SU-DHL-6 (cell line): ENCODE results near the gene CYP2W1.

ENCODE experiments used
- H2AFZ ChIP-seq: fragments of 200-600 bp; sonication (generic); 2 replicates; pipeline ENCODE4 v1.6.1; 2014; ENCODE audit warnings: low read depth, mild to moderate bottlenecking, moderate library complexity, mixed read lengths, antibody characterized with exemption, low read length; ENCODE audit not compliant: severe bottlenecking
- H3F3A ChIP-seq: fragments of 200-600 bp; shearing (Covaris generic); 2 replicates; pipeline ENCODE4 v1.6.0; 2016; ENCODE audit warnings: antibody characterized with exemption, mild to moderate bottlenecking; ENCODE audit not compliant: insufficient read depth
- H3K27ac ChIP-seq: fragments of 200-600 bp; sonication (generic); 2 replicates; pipeline ENCODE4 v1.5.1; 2016; ENCODE audit warnings: low read depth, mild to moderate bottlenecking, low read length, moderate library complexity, mixed read lengths
- H3K27me3 ChIP-seq: fragments of 200-600 bp; sonication (generic), shearing (Covaris generic); 2 replicates; pipeline ENCODE4 v1.6.0; 2014; ENCODE audit warnings: mild to moderate bottlenecking, low read length
- H3K36me3 ChIP-seq: fragments of 200-600 bp; sonication (generic); 2 replicates; pipeline ENCODE4 v1.6.1; 2014; ENCODE audit warnings: mild to moderate bottlenecking, low read length, mixed read lengths
- H3K4me2 ChIP-seq: fragments of 300-600, 200-600 bp; shearing (Covaris generic), sonication (generic); 2 replicates; pipeline ENCODE4 v1.6.0; 2014; ENCODE audit warnings: low read length, low read depth, mild to moderate bottlenecking; ENCODE audit not compliant: poor library complexity, severe bottlenecking
- H3K4me3 ChIP-seq: fragments of 200-600 bp; sonication (generic); 2 replicates; pipeline ENCODE4 v1.5.1; 2014; ENCODE audit warnings: antibody characterized with exemption, low read length, mild to moderate bottlenecking, mixed read lengths; ENCODE audit not compliant: insufficient read depth, poor library complexity, severe bottlenecking
- H3K79me2 ChIP-seq: fragments of 200-600 bp; sonication (generic); 2 replicates; pipeline ENCODE4 v1.6.1; 2014; ENCODE audit warnings: mild to moderate bottlenecking, low read length, moderate library complexity; ENCODE audit not compliant: insufficient read depth
- H3K9ac ChIP-seq: fragments of 200-600 bp; sonication (generic); 2 replicates; pipeline ENCODE4 v1.7.0; 2014; ENCODE audit warnings: mild to moderate bottlenecking, low read length
- H3K9me2 ChIP-seq: fragments of 200-600 bp; sonication (generic); replicated peaks from 2 replicates; pipeline ENCODE4 v1.6.1; 2014; ENCODE audit warnings: low read length; ENCODE audit not compliant: insufficient read depth
- H3K9me3 ChIP-seq: fragments of 200-600 bp; sonication (generic); 2 replicates; pipeline ENCODE4 v1.6.1; 2014; ENCODE audit warnings: low read length, mixed read lengths; ENCODE audit not compliant: insufficient read depth
- H4K20me1 ChIP-seq: fragments of 200-600 bp; sonication (generic); 2 replicates; pipeline ENCODE4 v1.6.1; 2014; ENCODE audit warnings: low read depth, mild to moderate bottlenecking, antibody characterized with exemption, low read length, moderate library complexity, mixed read lengths
- EZH2phosphoT487 ChIP-seq: fragments of 200-600 bp; sonication (generic), shearing (Covaris generic); conservative IDR thresholded peaks from 2 replicates; pipeline ENCODE4 v1.6.1; 2018; ENCODE audit warnings: mild to moderate bottlenecking, antibody characterized with exemption, low read length, moderate library complexity, mixed read lengths
- TF ChIP-seq, protein P1 (sequence below): fragments of 200-600 bp; sonication (generic); IDR thresholded peaks from one replicate; pipeline ENCODE4 v1.5.1; 2017; ENCODE audit warnings: antibody characterized with exemption, mild to moderate bottlenecking, low read length, moderate library complexity; ENCODE audit not compliant: insufficient read depth, poor library complexity, severe bottlenecking

Gene CYP2W1

DNA sequence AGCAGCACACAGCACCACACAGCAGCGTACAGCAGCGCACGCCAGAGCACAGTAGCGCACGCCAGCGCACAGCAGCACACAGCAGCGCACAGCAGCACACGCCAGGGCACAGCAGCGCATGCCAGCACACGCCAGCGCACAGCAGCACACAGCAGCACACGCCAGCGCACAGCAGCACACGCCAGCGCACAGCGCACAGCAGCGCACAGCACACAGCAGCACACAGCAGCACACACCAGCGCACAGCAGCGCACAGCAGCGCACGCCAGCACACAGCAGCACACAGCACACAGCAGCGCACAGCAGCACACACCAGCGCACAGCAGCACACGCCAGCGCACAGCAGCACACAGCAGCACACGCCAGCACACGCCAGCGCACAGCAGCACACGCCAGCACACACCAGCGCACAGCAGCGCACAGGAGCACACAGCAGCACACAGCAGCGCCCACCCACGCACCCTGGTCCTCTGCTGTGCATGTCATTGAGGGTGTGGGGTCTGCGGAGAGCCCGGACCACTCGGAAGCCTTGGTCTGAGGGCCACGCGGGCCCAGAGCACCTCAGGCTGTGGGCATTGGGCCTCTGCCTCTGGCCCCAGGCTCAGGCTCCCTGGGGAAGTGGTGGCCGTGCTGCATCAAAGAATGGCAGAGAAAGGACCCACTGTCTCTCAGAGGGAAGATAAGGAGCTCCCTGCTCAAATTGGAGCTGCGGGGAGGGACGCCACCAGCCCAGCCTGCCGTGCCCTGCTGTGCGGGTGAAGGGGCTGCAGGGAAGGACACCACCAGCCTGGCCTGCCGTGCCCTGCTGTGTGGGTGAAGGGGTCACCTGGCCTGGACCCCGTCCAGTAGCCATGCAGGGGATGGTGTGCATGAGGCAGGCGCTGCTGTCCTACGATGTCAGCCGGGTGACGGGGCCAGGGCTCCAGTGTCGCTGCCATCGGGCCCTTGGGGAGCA, 33.9 kb downstream of the CYP2W1 start:
- Histone ChIP-seq H3K9me3 (no peaks in the 10 kb centered on the region), H3K9ac (no peak overlapping the region), H3K36me3 (no peaks in the 10 kb centered on the region), H2AFZ (no peak overlapping the region), H3K4me2 (no peak overlapping the region), H3K27ac (no peak overlapping the region), H4K20me1 (no peaks in the 10 kb centered on the region; the same call in 1 of the 2 replicates), H3K79me2 (no peaks in the 10 kb centered on the region), H3F3A (no peaks in the 10 kb centered on the region), H3K9me2 (no peaks in the 10 kb centered on the region), H3K4me3 (no peak overlapping the region), H3K27me3 (no peaks in the 10 kb centered on the region)
- TF ChIP-seq, protein P1, sequence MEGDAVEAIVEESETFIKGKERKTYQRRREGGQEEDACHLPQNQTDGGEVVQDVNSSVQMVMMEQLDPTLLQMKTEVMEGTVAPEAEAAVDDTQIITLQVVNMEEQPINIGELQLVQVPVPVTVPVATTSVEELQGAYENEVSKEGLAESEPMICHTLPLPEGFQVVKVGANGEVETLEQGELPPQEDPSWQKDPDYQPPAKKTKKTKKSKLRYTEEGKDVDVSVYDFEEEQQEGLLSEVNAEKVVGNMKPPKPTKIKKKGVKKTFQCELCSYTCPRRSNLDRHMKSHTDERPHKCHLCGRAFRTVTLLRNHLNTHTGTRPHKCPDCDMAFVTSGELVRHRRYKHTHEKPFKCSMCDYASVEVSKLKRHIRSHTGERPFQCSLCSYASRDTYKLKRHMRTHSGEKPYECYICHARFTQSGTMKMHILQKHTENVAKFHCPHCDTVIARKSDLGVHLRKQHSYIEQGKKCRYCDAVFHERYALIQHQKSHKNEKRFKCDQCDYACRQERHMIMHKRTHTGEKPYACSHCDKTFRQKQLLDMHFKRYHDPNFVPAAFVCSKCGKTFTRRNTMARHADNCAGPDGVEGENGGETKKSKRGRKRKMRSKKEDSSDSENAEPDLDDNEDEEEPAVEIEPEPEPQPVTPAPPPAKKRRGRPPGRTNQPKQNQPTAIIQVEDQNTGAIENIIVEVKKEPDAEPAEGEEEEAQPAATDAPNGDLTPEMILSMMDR, result no peak
- TF ChIP-seq EZH2phosphoT487, result no peak

DNA sequence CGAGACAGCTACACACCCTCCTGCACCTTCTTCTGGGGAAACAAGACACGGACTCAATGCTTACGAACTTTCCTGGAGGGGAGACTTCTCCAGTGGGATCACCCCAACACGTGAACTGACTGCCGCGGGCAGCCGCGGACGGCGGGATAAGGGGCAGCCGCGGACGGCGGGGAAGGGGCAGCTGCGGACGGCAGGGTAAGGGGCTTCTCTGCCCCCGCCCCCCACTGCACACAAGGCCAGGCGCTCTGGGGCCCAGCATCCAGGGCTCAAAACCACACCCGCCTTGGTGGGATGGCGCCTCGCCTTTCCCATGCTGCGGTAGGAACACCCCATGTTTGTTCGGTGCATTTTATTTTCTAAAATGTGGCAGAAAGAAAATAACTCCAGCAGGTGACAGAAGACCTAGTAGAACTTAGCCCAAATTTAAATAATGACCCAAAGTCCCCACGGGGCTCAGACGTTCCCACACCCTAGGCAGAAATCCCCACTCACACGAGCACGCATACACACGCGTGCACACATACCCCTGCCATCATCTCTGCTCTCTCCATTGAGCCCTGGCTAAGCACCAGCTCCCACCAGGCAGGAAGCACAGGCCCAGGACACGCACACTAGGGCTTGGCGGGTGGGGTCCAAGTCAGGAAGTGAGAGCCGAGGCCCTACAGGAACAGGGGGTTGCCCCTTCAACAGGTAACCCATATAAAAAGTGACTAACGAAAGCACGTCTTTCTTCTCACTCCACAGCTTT, 34.8 kb downstream of the CYP2W1 start:
- no peak for TF ChIP-seq EZH2phosphoT487
- TF ChIP-seq, protein P1, result no peak

DNA sequence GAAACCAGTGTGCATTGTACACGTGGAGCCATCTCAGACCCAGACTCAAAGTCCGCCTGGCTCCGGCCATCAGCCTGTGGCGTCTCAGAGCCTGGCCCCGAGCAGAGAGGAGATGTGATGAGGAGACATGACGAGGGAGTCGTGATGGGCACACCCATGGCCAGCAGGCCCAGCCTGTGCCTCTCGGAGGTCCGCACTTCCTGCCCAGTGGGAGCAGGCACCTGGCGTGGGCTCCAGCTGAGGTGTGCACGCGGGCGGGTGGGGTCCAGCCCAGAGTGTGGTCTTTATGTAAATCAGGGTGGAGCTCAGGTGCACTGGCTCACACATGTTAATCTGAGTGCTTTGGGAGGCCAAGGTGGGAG, 35.3 kb downstream of the CYP2W1 start:
- no peak overlapping the region for H3K4me2 ChIP-seq
- no peaks in the 10 kb centered on the region for H3K79me2 ChIP-seq
- TF ChIP-seq, protein P1, result no peak
- no peak for TF ChIP-seq EZH2phosphoT487
- H2AFZ ChIP-seq, result no peak overlapping the region
- no peak overlapping the region for H3K9ac ChIP-seq
- peaks cover 2% of the 10 kb centered on the region for H3F3A ChIP-seq
- H3K9me2 ChIP-seq, result no peaks in the 10 kb centered on the region
- H3K27me3 ChIP-seq, result no peaks in the 10 kb centered on the region
- no peaks in the 10 kb centered on the region for H3K36me3 ChIP-seq
- no peak overlapping the region for H3K4me3 ChIP-seq
- H3K9me3 ChIP-seq, result no peaks in the 10 kb centered on the region
- no peak overlapping the region for H3K27ac ChIP-seq
- H4K20me1 ChIP-seq, result peaks cover 3% of the 10 kb centered on the region; the same call in 1 of the 2 replicates

More for the DNA sequence above, 34.8 kb downstream of the CYP2W1 start:
- Histone ChIP-seq H2AFZ (no peak overlapping the region), H3K4me3 (no peak overlapping the region), H3F3A (no peaks in the 10 kb centered on the region), H3K27ac (no peak overlapping the region), H3K79me2 (no peaks in the 10 kb centered on the region), H3K36me3 (no peaks in the 10 kb centered on the region), H3K9me2 (no peaks in the 10 kb centered on the region), H4K20me1 (peaks cover 3% of the 10 kb centered on the region; the same call in 1 of the 2 replicates), H3K9ac (no peak overlapping the region), H3K4me2 (no peak overlapping the region), H3K27me3 (no peaks in the 10 kb centered on the region), H3K9me3 (no peaks in the 10 kb centered on the region)
